GM23338 (cell line): ENCODE results near the gene PGRMC2. TPM values are rescaled to one million over a fixed set of nuclear protein-coding genes. Genes with fewer than 3 reads are reported as not detected.

Source experiments
- ATAC-seq: fragments of 200-7000 bp; cut with Tn5 transposase; 3 replicates; pipeline ENCODE4 v1.9.1; 2020
- DNase-seq: peaks from one replicate; pipeline ENCODE4 v3.0.0-alpha.2; 2015; ENCODE audit warnings: low spot score
- H2AFZ ChIP-seq: fragments of 200-600 bp; sonication (generic); 2 replicates; pipeline ENCODE4 v1.8.0; 2016; ENCODE audit warnings: antibody characterized with exemption, mild to moderate bottlenecking, moderate library complexity
- H3F3A ChIP-seq: fragments of 200-600 bp; sonication (generic); replicated peaks from 2 replicates; pipeline ENCODE4 v1.8.0; 2017; ENCODE audit warnings: antibody characterized with exemption, mixed run types, low read depth
- H3K27ac ChIP-seq: fragments of 200-600 bp; sonication (generic); 2 replicates; pipeline ENCODE4 v1.6.1; 2016; ENCODE audit warnings: low read depth
- H3K27me3 ChIP-seq: fragments of 200-600 bp; sonication (generic); 2 replicates; pipeline ENCODE4 v1.8.0; 2016; ENCODE audit warnings: mild to moderate bottlenecking, mixed run types, moderate library complexity; ENCODE audit not compliant: insufficient read depth
- H3K36me3 ChIP-seq: fragments of 200-600 bp; sonication (generic); 2 replicates; pipeline ENCODE4 v1.8.0; 2016; ENCODE audit warnings: mild to moderate bottlenecking; ENCODE audit not compliant: insufficient read depth
- H3K4me1 ChIP-seq: fragments of 200-600 bp; sonication (generic); 2 replicates; pipeline ENCODE4 v1.8.0; 2016; ENCODE audit warnings: mild to moderate bottlenecking, moderate library complexity; ENCODE audit not compliant: insufficient read depth
- H3K4me2 ChIP-seq: fragments of 200-600 bp; sonication (generic); 2 replicates; pipeline ENCODE4 v1.7.1; 2017; ENCODE audit warnings: mixed run types
- H3K4me3 ChIP-seq: fragments of 200-600 bp; sonication (generic); 2 replicates; pipeline ENCODE4 v1.6.1; 2016; ENCODE audit warnings: mixed run types
- H3K79me2 ChIP-seq: fragments of 200-600 bp; sonication (generic); replicated peaks from 2 replicates; pipeline ENCODE4 v1.8.0; 2017; ENCODE audit warnings: mild to moderate bottlenecking; ENCODE audit not compliant: insufficient read depth
- H3K9me2 ChIP-seq: fragments of 200-600 bp; sonication (generic); 2 replicates; pipeline ENCODE4 v1.8.0; 2017; ENCODE audit not compliant: insufficient read depth
- H4K20me1 ChIP-seq: fragments of 200-600 bp; sonication (generic); replicated peaks from 2 replicates; pipeline ENCODE4 v1.8.0; 2017; ENCODE audit warnings: mild to moderate bottlenecking; ENCODE audit not compliant: insufficient read depth
- H3K27ac Mint-ChIP-seq: 2 replicates; pipeline ENCODE4 v1.8.0; 2020; ENCODE audit warnings: inconsistent platforms, mild to moderate bottlenecking, moderate library complexity, mixed read lengths
- H3K27me3 Mint-ChIP-seq: 3 replicates; pipeline ENCODE4 v1.8.0; 2022; ENCODE audit warnings: low read depth, mild to moderate bottlenecking, moderate library complexity, mixed read lengths, inconsistent platforms; ENCODE audit not compliant: insufficient read depth, poor library complexity
- H3K36me3 Mint-ChIP-seq: 3 replicates; pipeline ENCODE4 v1.8.0; 2021; ENCODE audit warnings: low read depth, mild to moderate bottlenecking, inconsistent platforms, moderate library complexity, mixed read lengths
- H3K4me1 Mint-ChIP-seq: 3 replicates; pipeline ENCODE4 v1.8.0; 2020; ENCODE audit warnings: mild to moderate bottlenecking, inconsistent platforms, mixed read lengths
- H3K4me3 Mint-ChIP-seq: 3 replicates; pipeline ENCODE4 v1.8.0; 2021; ENCODE audit warnings: moderate library complexity, mild to moderate bottlenecking, inconsistent platforms, mixed read lengths
- H3K9me3 Mint-ChIP-seq: 3 replicates; pipeline ENCODE4 v1.8.0; 2020; ENCODE audit warnings: moderate library complexity, mild to moderate bottlenecking, inconsistent platforms, mixed read lengths
- EZH2 ChIP-seq: fragments of 200-600 bp; sonication (generic); IDR thresholded peaks from one replicate; pipeline ENCODE4 v1.8.0; 2017; ENCODE audit warnings: antibody characterized with exemption, mild to moderate bottlenecking, low read depth; ENCODE audit not compliant: unreplicated experiment
- EZH2phosphoT487 ChIP-seq: fragments of 200-600 bp; sonication (generic); IDR thresholded peaks from one replicate; pipeline ENCODE4 v1.8.1; 2018; ENCODE audit warnings: antibody characterized with exemption; ENCODE audit not compliant: unreplicated experiment
- JUNB ChIP-seq: IDR thresholded peaks from one replicate; pipeline ENCODE4 v1.6.1; 2016; ENCODE audit warnings: antibody characterized with exemption; ENCODE audit not compliant: unreplicated experiment
- NANOG ChIP-seq: IDR thresholded peaks from 2 replicates; pipeline ENCODE4 v1.6.1; 2016; ENCODE audit warnings: antibody characterized with exemption, borderline replicate concordance
- POLR2AphosphoS5 ChIP-seq: IDR thresholded peaks from 2 replicates; pipeline ENCODE4 v1.6.1; 2016; ENCODE audit warnings: antibody characterized with exemption, low read depth
- STAT1 ChIP-seq: IDR thresholded peaks from one replicate; pipeline ENCODE4 v1.6.1; 2016; ENCODE audit warnings: antibody characterized with exemption; ENCODE audit not compliant: unreplicated experiment
- ZNF114 ChIP-seq: fragments of 250-450 bp; sonication (Bioruptor Pico); IDR thresholded peaks from 2 replicates; pipeline ENCODE4 v1.5.0; 2020; ENCODE audit warnings: mild to moderate bottlenecking, moderate library complexity
- polyA plus RNA-seq: library from polyadenylated mRNA; unstranded; fragments of >200 nt; fragmentation: Nextera tagmentation; extraction: Ambion mirVana; gene quantifications from 2 replicates; pipeline ENCODE4 v1.2.1, GENCODE V29; 2016
- total RNA-seq: library from RNA; depleted of rRNA; stranded (reverse); fragments of >200 nt; shearing (Covaris generic); gene quantifications from 2 replicates; pipeline ENCODE4 v1.2.3, GENCODE V29; 2014
- TF ChIP-seq, protein P1 (sequence below): IDR thresholded peaks from one replicate; pipeline ENCODE4 v1.6.1; 2018; ENCODE audit warnings: antibody characterized with exemption; ENCODE audit not compliant: unreplicated experiment
- TF ChIP-seq, protein P2 (sequence below), 2 experiments: fragments of 200-600 bp in 1 of 2; sonication (generic) in 1 of 2; conservative IDR thresholded peaks; 2 replicates each; pipeline versions ENCODE4 v1.5.1 to v1.6.1; 2016 to 2017; ENCODE audit warnings: antibody characterized with exemption in 2 of 2, low read depth in 2 of 2, mild to moderate bottlenecking in 2 of 2, moderate library complexity in 1 of 2
- TF ChIP-seq, protein P3 (sequence below): IDR thresholded peaks from 2 replicates; pipeline ENCODE4 v1.6.1; 2016; ENCODE audit warnings: antibody characterized with exemption
- TF ChIP-seq, protein P4 (sequence below): fragments of 250-450 bp; sonication (Bioruptor Pico); IDR thresholded peaks from 2 replicates; pipeline ENCODE4 v1.5.0; 2020; ENCODE audit warnings: mild to moderate bottlenecking, moderate library complexity

The PGRMC2 gene
- total and polyA plus RNA-seq, 2 experiments from 2014 or later = 40.2 to 61.9 TPM

DNA sequence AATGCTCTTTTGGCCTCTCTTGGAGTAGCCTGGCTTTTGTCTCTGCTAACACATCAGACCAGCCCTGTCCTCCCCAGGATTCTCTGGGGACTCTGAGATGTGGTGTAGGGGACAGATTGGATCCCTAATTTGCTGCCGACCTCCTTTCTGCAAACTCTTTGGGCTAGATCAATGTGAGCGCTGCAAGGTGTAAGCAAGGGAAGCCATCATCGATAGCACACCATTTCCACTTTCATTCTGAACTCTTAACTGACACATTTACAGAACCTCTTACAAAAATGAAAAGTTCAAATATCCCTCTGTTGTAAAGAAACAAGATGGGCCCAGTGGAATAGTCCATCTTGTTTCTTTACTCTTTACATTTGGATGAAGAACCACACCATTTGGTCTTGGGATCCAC lies 46.6 kb downstream of the PGRMC2 start:
- Histone ChIP-seq H3K36me3 (no peaks in the 10 kb centered on the region), H4K20me1 (no peaks in the 10 kb centered on the region), H3K79me2 (no peaks in the 10 kb centered on the region), H3F3A (no peaks in the 10 kb centered on the region), H3K4me2 (no peak overlapping the region), H3K27me3 (no peaks in the 10 kb centered on the region), H3K9me2 (peaks cover 13% of the 10 kb centered on the region; the same call in 1 of the 2 replicates), H2AFZ (no peak overlapping the region), H3K27ac (no peak overlapping the region), H3K4me1 (no peaks in the 10 kb centered on the region), H3K4me3 (no peak overlapping the region)
- Mint-ChIP-seq H3K27ac (no peak overlapping the region), H3K4me3 (no peak overlapping the region), H3K36me3 (peaks cover 10% of the 10 kb centered on the region), H3K27me3 (peaks cover 2% of the 10 kb centered on the region), H3K4me1 (no peaks in the 10 kb centered on the region; the same call in 2 of the 3 replicates), H3K9me3 (peaks cover 19% of the 10 kb centered on the region)
- no peak for DNase-seq
- ATAC-seq = no peak
- TF ChIP-seq EZH2 = no peak
- TF ChIP-seq EZH2phosphoT487 = no peak
- TF ChIP-seq NANOG = no peak
- TF ChIP-seq, protein P1, sequence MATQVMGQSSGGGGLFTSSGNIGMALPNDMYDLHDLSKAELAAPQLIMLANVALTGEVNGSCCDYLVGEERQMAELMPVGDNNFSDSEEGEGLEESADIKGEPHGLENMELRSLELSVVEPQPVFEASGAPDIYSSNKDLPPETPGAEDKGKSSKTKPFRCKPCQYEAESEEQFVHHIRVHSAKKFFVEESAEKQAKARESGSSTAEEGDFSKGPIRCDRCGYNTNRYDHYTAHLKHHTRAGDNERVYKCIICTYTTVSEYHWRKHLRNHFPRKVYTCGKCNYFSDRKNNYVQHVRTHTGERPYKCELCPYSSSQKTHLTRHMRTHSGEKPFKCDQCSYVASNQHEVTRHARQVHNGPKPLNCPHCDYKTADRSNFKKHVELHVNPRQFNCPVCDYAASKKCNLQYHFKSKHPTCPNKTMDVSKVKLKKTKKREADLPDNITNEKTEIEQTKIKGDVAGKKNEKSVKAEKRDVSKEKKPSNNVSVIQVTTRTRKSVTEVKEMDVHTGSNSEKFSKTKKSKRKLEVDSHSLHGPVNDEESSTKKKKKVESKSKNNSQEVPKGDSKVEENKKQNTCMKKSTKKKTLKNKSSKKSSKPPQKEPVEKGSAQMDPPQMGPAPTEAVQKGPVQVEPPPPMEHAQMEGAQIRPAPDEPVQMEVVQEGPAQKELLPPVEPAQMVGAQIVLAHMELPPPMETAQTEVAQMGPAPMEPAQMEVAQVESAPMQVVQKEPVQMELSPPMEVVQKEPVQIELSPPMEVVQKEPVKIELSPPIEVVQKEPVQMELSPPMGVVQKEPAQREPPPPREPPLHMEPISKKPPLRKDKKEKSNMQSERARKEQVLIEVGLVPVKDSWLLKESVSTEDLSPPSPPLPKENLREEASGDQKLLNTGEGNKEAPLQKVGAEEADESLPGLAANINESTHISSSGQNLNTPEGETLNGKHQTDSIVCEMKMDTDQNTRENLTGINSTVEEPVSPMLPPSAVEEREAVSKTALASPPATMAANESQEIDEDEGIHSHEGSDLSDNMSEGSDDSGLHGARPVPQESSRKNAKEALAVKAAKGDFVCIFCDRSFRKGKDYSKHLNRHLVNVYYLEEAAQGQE = no peak
- TF ChIP-seq POLR2AphosphoS5 = no peak
- TF ChIP-seq, protein P2, sequence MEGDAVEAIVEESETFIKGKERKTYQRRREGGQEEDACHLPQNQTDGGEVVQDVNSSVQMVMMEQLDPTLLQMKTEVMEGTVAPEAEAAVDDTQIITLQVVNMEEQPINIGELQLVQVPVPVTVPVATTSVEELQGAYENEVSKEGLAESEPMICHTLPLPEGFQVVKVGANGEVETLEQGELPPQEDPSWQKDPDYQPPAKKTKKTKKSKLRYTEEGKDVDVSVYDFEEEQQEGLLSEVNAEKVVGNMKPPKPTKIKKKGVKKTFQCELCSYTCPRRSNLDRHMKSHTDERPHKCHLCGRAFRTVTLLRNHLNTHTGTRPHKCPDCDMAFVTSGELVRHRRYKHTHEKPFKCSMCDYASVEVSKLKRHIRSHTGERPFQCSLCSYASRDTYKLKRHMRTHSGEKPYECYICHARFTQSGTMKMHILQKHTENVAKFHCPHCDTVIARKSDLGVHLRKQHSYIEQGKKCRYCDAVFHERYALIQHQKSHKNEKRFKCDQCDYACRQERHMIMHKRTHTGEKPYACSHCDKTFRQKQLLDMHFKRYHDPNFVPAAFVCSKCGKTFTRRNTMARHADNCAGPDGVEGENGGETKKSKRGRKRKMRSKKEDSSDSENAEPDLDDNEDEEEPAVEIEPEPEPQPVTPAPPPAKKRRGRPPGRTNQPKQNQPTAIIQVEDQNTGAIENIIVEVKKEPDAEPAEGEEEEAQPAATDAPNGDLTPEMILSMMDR (conservative IDR thresholded peaks at IDR 0.05; ENCODE audit: low read depth in 2 of 2) = no peak
- TF ChIP-seq ZNF114 (CRISPR knock-in tag) = no peak
- no peak for TF ChIP-seq STAT1
- TF ChIP-seq, protein P3, sequence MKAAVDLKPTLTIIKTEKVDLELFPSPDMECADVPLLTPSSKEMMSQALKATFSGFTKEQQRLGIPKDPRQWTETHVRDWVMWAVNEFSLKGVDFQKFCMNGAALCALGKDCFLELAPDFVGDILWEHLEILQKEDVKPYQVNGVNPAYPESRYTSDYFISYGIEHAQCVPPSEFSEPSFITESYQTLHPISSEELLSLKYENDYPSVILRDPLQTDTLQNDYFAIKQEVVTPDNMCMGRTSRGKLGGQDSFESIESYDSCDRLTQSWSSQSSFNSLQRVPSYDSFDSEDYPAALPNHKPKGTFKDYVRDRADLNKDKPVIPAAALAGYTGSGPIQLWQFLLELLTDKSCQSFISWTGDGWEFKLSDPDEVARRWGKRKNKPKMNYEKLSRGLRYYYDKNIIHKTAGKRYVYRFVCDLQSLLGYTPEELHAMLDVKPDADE = no peak

DNA sequence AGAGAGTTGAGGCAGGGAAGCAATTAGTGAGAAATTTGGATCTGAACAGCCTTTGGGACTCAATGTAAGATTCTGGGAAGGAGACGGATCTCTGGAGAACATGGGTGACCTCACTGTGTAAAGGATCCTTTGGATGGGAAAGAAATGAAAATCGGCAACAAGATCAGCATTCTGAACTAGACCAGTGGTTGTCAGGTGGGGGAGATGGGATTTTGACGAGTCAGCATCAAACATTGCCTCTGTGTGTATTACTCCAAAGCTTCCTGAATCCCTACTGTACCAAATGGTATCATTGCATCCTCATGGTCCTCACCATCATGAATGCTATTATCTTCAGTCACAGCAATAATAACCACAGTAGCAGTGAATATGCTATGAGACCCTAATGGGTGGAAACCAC lies 52.8 kb downstream of the PGRMC2 start:
- Mint-ChIP-seq H3K9me3 (no peaks in the 10 kb centered on the region; the same call in 1 of the 3 replicates), H3K27me3 (no peaks in the 10 kb centered on the region)
- no peak for TF ChIP-seq JUNB
- TF ChIP-seq, protein P4, sequence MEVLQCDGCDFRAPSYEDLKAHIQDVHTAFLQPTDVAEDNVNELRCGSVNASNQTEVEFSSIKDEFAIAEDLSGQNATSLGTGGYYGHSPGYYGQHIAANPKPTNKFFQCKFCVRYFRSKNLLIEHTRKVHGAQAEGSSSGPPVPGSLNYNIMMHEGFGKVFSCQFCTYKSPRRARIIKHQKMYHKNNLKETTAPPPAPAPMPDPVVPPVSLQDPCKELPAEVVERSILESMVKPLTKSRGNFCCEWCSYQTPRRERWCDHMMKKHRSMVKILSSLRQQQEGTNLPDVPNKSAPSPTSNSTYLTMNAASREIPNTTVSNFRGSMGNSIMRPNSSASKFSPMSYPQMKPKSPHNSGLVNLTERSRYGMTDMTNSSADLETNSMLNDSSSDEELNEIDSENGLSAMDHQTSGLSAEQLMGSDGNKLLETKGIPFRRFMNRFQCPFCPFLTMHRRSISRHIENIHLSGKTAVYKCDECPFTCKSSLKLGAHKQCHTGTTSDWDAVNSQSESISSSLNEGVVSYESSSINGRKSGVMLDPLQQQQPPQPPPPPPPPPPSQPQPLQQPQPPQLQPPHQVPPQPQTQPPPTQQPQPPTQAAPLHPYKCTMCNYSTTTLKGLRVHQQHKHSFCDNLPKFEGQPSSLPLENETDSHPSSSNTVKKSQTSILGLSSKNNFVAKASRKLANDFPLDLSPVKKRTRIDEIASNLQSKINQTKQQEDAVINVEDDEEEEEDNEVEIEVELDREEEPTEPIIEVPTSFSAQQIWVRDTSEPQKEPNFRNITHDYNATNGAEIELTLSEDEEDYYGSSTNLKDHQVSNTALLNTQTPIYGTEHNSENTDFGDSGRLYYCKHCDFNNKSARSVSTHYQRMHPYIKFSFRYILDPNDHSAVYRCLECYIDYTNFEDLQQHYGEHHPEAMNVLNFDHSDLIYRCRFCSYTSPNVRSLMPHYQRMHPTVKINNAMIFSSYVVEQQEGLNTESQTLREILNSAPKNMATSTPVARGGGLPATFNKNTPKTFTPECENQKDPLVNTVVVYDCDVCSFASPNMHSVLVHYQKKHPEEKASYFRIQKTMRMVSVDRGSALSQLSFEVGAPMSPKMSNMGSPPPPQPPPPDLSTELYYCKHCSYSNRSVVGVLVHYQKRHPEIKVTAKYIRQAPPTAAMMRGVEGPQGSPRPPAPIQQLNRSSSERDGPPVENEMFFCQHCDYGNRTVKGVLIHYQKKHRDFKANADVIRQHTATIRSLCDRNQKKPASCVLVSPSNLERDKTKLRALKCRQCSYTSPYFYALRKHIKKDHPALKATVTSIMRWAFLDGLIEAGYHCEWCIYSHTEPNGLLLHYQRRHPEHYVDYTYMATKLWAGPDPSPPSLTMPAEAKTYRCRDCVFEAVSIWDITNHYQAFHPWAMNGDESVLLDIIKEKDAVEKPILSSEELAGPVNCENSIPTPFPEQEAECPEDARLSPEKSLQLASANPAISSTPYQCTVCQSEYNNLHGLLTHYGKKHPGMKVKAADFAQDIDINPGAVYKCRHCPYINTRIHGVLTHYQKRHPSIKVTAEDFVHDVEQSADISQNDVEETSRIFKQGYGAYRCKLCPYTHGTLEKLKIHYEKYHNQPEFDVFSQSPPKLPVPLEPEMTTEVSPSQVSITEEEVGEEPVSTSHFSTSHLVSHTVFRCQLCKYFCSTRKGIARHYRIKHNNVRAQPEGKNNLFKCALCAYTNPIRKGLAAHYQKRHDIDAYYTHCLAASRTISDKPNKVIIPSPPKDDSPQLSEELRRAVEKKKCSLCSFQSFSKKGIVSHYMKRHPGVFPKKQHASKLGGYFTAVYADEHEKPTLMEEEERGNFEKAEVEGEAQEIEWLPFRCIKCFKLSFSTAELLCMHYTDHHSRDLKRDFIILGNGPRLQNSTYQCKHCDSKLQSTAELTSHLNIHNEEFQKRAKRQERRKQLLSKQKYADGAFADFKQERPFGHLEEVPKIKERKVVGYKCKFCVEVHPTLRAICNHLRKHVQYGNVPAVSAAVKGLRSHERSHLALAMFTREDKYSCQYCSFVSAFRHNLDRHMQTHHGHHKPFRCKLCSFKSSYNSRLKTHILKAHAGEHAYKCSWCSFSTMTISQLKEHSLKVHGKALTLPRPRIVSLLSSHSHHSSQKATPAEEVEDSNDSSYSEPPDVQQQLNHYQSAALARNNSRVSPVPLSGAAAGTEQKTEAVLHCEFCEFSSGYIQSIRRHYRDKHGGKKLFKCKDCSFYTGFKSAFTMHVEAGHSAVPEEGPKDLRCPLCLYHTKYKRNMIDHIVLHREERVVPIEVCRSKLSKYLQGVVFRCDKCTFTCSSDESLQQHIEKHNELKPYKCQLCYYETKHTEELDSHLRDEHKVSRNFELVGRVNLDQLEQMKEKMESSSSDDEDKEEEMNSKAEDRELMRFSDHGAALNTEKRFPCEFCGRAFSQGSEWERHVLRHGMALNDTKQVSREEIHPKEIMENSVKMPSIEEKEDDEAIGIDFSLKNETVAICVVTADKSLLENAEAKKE = no peak

More for the DNA sequence above, 52.8 kb downstream of the PGRMC2 start:
- no peak overlapping the region for H3K27ac ChIP-seq
- no peaks in the 10 kb centered on the region for H3K36me3 ChIP-seq
- no peak overlapping the region for H2AFZ ChIP-seq
- no peaks in the 10 kb centered on the region for H3K36me3 Mint-ChIP-seq
- H3F3A ChIP-seq = no peaks in the 10 kb centered on the region
- no peaks in the 10 kb centered on the region for H3K27me3 ChIP-seq
- H3K4me3 Mint-ChIP-seq = no peak overlapping the region
- H3K4me2 ChIP-seq = no peak overlapping the region
- H3K4me1 ChIP-seq = no peaks in the 10 kb centered on the region
- DNase-seq (no peak), ATAC-seq (no peak)
- H3K27ac Mint-ChIP-seq = no peak overlapping the region
- H3K4me1 Mint-ChIP-seq = no peaks in the 10 kb centered on the region
- no peaks in the 10 kb centered on the region; the same call in 1 of the 2 replicates for H3K9me2 ChIP-seq
- H4K20me1 ChIP-seq = no peaks in the 10 kb centered on the region
- H3K4me3 ChIP-seq = no peak overlapping the region
- no peaks in the 10 kb centered on the region for H3K79me2 ChIP-seq
